ENCODE measurements around the gene DNAI2. TPM values are rescaled to one million over a fixed set of nuclear protein-coding genes. Genes with fewer than 3 reads are reported as not detected.

Gene DNAI2
- not detected in 2 replicates for total RNA-seq

GRCh38 chr17:74274060-74274708 lies at the start of gene DNAI2:
TSS of gene DNAI2 (plus strand) at chr17:74274234. CDS start at chr17:74281818, 7,584 bp downstream.

GRCh38 chr17:74325743-74326379 lies 51.8 kb downstream of the DNAI2 start, which contains the start of gene KIF19:
TSS of gene KIF19 (plus strand) at chr17:74326226. CDS start at chr17:74326350, 124 bp downstream.

GRCh38 chr17:74361230-74362068 lies 87.4 kb downstream of the DNAI2 start, which contains the start of gene BTBD17:
TSS of gene BTBD17 (minus strand) at chr17:74361868. CDS start at chr17:74361819, 49 bp downstream.

Other genes with a start within 250 kb of the DNAI2 start
- 377 and 1,610 TPM in 2 replicates for gene RPL38, start 70.6 kb upstream of the DNAI2 start, total RNA-seq
- gene TTYH2, start 60.7 kb upstream of the DNAI2 start, total RNA-seq: 0.98 and 1.2 TPM in 2 replicates
- gene KIF19, start 52.0 kb downstream of the DNAI2 start, total RNA-seq: not detected in 2 replicates
- not detected in 2 replicates for gene BTBD17, start 87.6 kb downstream of the DNAI2 start, total RNA-seq
- gene GPR142, start 93.3 kb downstream of the DNAI2 start, total RNA-seq: not detected in 2 replicates
- 2.0 and 2.8 TPM in 2 replicates for gene GPRC5C, start 157.9 kb downstream of the DNAI2 start, total RNA-seq
- gene CD300A, start 192.4 kb downstream of the DNAI2 start, total RNA-seq: not detected in 2 replicates